ENCODE data around the gene SGMS1.

- TF ChIP-seq CTCF (IDR thresholded peaks at IDR 0.05; ENCODE audit: insufficient read depth, low read depth, low read length), result no peak
- no peak for TF ChIP-seq EZH2 (IDR thresholded peaks at IDR 0.05; ENCODE audit: insufficient read depth, low read length)
Measured at GRCh38 chr10:50498465-50498864, 125.3 kb downstream of the SGMS1 start.
